HG03439 (cell line): ENCODE measurements around the gene CDK14.

Source experiments
- ATAC-seq: cut with Tn5 transposase; IDR thresholded peaks from one replicate; pipeline ENCODE4 v1.9.1; 2021; ENCODE audit warnings: mild to moderate bottlenecking, moderate library complexity; ENCODE audit not compliant: unreplicated experiment

Gene CDK14

DNA sequence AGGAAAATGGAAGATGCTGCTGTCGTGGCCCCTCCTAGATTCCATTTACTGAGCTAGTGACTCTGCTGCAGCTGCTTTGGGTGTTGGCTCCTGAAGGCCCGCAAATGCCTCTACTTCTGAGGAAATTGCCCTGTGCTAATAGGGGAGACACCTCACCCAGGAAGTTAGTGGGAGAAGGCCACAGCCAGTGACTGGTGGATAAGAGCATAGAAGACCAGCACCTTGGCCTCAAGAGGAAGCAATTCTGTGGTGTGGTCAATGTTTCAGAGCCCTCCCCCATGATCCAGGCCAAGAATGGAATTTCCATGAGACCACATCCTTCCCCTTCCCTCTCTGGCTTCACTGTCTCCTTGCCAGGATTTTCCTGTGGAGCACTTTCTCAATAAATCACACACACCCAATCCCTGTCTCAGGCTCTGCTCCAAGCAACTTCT lies 643.1 kb downstream of the CDK14 start:
- no peak for ATAC-seq

DNA sequence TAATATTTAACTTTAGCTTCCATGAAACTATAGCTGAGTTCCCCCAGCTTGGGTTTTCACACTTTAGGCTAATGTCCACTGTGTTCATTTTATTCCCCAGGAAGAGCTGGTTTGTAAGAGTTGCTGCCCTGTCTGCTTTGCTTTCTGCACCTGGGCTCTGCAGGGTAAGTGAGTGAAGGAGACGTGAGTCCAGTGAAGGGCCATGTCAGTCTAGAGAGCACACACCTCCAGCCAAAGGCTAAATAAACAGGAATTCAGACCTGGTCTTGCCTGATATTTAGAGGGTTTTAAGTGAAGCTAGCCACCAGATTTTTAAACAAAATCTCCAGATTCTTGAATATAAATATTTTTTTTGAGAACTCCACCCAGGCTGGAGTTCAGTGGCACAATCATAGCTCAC lies 643.7 kb downstream of the CDK14 start:
- no peak for ATAC-seq

- ATAC-seq, result no peak
Observed at GRCh38 chr7:91240376-91240941, 644.3 kb downstream of the CDK14 start.

GRCh38 chr7:91242097-91242844 lies 646.1 kb downstream of the CDK14 start:
- ATAC-seq, result no peak

DNA sequence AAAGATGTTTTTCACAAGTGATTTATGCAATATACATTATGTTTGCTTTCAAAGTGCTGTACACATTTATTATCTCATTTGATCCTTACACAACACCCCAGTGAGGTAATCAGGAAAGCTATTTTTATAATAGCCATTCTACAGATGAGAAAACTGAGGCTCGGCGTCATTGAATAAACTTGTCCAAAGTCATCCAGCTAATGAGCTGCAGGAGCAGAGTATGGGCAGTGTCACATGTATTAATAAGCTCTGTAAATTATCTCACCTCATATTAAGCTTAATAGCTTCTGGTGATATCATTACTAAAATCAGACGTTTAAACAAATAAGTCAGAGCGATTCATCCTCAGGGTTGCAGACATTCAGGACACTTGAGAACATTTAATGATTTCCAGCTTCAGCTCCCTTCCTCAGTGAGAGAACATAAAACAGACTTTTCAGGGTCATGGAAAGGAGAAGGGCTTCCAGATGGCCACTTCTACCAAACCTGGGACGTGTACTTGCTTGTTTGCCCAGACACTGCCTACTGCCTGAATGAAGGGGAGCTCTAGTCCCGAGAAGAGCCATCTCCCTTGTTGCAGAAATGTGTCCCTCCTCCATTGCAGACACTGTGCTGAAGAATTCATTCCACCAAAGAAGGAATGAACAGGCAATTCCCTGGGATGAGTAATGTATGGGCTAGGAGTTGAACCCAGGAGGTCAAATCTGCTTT lies 647.6 kb downstream of the CDK14 start:
- ATAC-seq, result no peak

DNA sequence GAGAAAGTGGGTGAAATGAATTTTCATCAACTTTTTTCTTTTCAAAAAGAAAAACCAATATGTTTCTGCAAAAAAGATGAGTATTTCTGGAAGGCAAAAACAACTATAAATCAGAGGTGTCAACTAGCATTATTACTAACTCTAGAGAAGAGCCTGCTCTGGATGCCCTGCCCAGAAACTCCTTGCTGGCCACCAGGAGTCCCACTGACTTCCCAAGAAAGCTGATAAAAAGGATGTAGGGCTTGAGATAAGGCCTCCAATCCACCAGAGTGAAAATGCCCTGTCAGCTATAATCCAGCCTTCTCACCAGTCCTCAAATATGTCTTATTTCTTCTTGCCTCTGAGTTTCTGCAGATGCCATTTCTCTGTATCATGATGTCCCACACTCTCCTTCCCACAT lies 651.4 kb downstream of the CDK14 start:
- ATAC-seq, result no peak

DNA sequence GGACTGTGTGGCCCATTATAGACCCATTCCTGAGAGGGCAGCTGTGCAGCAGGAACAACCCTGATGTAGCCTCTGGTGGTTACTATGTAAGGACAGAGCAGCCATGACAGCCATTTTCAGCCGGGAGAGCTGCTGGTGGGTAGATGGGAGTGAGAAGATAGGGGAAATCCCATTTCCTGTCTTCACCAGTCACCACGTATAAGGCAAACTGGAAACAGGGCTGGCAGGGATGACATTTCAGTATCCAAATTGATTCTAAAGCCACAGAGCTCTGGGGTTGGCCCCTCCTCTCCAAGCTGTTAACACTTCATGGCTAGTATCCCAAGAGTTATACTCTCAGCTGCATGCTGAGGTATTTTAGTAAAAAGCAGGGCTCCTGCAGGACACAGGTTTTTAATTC lies 652.9 kb downstream of the CDK14 start:
- ATAC-seq, result no peak

DNA sequence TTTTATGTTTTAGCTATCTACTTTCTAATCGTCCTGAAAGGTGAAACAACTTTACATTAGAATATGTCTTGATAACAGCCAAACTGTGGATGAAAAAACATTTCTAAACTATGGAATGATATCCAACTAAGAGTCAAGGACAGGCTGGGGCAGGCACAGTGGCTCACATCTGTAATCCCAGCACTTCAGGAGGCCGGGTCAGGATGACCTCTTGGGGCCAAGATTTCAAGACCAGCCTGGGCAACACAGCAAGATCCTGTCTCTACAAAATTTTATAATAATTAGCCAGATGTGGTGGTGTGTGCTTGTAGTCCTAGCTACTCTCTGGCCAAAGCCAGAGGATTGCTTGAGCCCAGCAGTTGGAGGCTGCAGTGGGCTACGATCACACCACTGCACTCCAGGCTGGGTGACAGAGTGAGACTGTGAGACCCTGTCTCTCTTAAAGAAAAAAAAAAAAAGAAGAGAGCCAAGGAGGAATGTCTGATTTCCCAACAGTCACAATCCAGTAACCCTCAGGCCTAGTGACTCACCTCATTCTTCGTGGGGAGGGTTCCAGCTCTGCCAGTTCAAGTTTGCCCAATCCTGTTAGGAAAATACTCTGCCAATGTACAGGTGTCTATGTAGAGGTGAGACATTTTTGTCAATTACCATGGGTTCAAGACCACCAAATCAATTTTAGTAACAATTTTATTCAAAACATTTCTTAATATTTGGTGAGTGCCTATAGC lies 653.5 kb downstream of the CDK14 start:
- ATAC-seq, result no peak

DNA sequence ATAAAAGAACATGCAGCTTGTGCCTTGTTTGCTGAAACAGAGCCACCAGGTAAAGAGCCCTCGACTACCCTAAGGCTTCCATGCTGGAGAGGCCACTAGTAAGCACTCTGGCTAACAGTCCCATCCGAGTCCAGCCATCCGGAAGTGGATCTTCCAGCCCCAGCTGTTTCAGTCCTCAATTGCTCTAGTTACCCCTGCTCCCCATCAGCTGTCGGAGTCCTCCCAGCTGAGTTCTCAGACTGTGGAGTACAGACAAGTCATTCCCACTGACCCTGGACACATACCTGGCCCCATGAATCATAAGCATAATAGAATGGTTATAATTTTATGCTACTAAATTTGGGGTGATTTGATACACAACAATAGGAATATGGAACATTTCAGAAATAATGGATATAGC lies 654.6 kb downstream of the CDK14 start:
- ATAC-seq, result no peak

DNA sequence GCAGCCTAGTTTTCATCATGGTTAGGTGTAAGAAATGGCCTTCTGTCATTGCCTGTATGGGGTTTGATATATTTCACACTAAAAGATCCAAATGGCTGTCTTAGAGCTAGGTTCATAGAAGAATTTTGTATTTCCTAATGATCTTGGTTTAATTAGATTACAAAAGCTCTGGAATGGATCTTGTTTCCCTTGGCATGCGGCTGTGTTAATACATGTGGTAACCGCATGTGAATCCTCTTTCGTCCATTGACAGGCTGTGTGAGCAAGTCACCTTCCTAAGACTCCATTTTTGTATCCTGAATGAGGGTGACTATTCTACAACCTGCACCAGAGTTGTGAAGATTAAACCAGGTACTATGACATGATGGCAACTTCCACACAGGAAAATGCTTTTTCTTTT lies 655.8 kb downstream of the CDK14 start:
- ATAC-seq, result no peak
